Ishikawa (cell line): ENCODE data around the gene SEMA5A.

Experiments used
- CEBPB ChIP-seq: IDR thresholded peaks from 2 replicates; pipeline ENCODE4 v1.6.1; 2012
- CREB1 ChIP-seq: IDR thresholded peaks from 2 replicates; pipeline ENCODE4 v1.6.1; 2012; ENCODE audit warnings: low read depth
- EGR1 ChIP-seq: IDR thresholded peaks from 2 replicates; pipeline ENCODE4 v1.6.1; 2012
- EP300 ChIP-seq: IDR thresholded peaks from 2 replicates; pipeline ENCODE4 v1.6.1; 2012; ENCODE audit warnings: borderline replicate concordance
- FOXM1 ChIP-seq: IDR thresholded peaks from 2 replicates; pipeline ENCODE4 v1.6.1; 2012; ENCODE audit warnings: low read depth, borderline replicate concordance
- MAX ChIP-seq: IDR thresholded peaks from 2 replicates; pipeline ENCODE4 v1.6.1; 2012
- NFIC ChIP-seq: IDR thresholded peaks from 2 replicates; pipeline ENCODE4 v1.6.1; 2012
- RAD21 ChIP-seq: IDR thresholded peaks from 2 replicates; pipeline ENCODE4 v1.6.1; 2012; ENCODE audit warnings: low read depth
- TAF1 ChIP-seq: IDR thresholded peaks from 2 replicates; pipeline ENCODE4 v1.6.1; 2012; ENCODE audit warnings: low read depth, mild to moderate bottlenecking
- TCF12 ChIP-seq: IDR thresholded peaks from 2 replicates; pipeline ENCODE4 v1.6.1; 2012; ENCODE audit warnings: low read depth
- TEAD4 ChIP-seq: IDR thresholded peaks from 2 replicates; pipeline ENCODE4 v1.6.1; 2012
- USF1 ChIP-seq: IDR thresholded peaks from 2 replicates; pipeline ENCODE4 v1.6.1; 2012
- YY1 ChIP-seq: IDR thresholded peaks from 2 replicates; pipeline ENCODE4 v1.6.1; 2012; ENCODE audit warnings: low read depth
- ZBTB7A ChIP-seq: IDR thresholded peaks from 2 replicates; pipeline ENCODE4 v1.6.1; 2012; ENCODE audit warnings: low read depth
- TF ChIP-seq, protein P1 (sequence below): IDR thresholded peaks from 2 replicates; pipeline ENCODE4 v1.6.1; 2012; ENCODE audit warnings: low read depth, mild to moderate bottlenecking

SEMA5A gene

DNA sequence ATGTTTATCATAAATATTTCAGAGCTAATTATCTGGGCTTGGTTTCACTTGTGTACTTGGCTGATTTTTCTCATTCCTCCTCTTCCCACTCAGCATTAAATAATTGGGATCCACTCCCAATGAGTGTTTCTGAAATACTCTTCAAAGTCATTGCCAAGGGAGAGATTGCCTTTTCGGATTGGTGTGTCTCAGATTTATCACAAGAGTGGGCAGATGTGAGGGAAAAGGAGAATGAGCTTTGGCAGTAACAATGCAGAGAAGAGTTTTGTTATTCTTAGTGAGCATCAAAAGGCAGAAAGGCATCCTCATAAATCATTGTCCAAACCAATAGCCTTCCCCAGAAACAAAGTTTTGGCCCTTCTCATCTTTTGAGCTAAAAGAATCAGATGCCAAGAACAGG, 79.2 kb downstream of the SEMA5A start:
- no peak for TF ChIP-seq USF1

- TF ChIP-seq YY1, result no peak
- no peak for TF ChIP-seq USF1
- TF ChIP-seq RAD21, result no peak
- TF ChIP-seq TAF1, result no peak
- TF ChIP-seq, protein P1, sequence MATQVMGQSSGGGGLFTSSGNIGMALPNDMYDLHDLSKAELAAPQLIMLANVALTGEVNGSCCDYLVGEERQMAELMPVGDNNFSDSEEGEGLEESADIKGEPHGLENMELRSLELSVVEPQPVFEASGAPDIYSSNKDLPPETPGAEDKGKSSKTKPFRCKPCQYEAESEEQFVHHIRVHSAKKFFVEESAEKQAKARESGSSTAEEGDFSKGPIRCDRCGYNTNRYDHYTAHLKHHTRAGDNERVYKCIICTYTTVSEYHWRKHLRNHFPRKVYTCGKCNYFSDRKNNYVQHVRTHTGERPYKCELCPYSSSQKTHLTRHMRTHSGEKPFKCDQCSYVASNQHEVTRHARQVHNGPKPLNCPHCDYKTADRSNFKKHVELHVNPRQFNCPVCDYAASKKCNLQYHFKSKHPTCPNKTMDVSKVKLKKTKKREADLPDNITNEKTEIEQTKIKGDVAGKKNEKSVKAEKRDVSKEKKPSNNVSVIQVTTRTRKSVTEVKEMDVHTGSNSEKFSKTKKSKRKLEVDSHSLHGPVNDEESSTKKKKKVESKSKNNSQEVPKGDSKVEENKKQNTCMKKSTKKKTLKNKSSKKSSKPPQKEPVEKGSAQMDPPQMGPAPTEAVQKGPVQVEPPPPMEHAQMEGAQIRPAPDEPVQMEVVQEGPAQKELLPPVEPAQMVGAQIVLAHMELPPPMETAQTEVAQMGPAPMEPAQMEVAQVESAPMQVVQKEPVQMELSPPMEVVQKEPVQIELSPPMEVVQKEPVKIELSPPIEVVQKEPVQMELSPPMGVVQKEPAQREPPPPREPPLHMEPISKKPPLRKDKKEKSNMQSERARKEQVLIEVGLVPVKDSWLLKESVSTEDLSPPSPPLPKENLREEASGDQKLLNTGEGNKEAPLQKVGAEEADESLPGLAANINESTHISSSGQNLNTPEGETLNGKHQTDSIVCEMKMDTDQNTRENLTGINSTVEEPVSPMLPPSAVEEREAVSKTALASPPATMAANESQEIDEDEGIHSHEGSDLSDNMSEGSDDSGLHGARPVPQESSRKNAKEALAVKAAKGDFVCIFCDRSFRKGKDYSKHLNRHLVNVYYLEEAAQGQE, result no peak
- no peak for TF ChIP-seq CEBPB
- TF ChIP-seq TEAD4, result no peak
- TF ChIP-seq ZBTB7A, result no peak
- TF ChIP-seq CREB1, result no peak
- TF ChIP-seq EP300, result no peak
- no peak for TF ChIP-seq NFIC
- no peak for TF ChIP-seq TCF12
- no peak for TF ChIP-seq FOXM1
- no peak for TF ChIP-seq EGR1
- no peak for TF ChIP-seq MAX
These were observed 81.4 kb downstream of the SEMA5A start for GRCh38 chr5:9464478-9464877.

- TF ChIP-seq NFIC, result no peak
- no peak for TF ChIP-seq CEBPB
- no peak for TF ChIP-seq ZBTB7A
- TF ChIP-seq MAX, result no peak
- no peak for TF ChIP-seq FOXM1
- TF ChIP-seq USF1, result no peak
- TF ChIP-seq, protein P1, result no peak
- no peak for TF ChIP-seq EP300
- TF ChIP-seq TEAD4, result no peak
- TF ChIP-seq EGR1, result no peak
- TF ChIP-seq TAF1, result no peak
- TF ChIP-seq YY1, result no peak
- no peak for TF ChIP-seq TCF12
- no peak for TF ChIP-seq RAD21
- TF ChIP-seq CREB1, result no peak
These were observed 83.8 kb downstream of the SEMA5A start for GRCh38 chr5:9462109-9462508.

- TF ChIP-seq TAF1 (no peak), CREB1 (no peak), NFIC (no peak), EP300 (no peak), FOXM1 (no peak), TEAD4 (no peak), RAD21 (no peak), TCF12 (no peak), EGR1 (no peak), CEBPB (no peak), ZBTB7A (no peak), USF1 (no peak), MAX (no peak), YY1 (no peak)
- TF ChIP-seq, protein P1, result no peak
These were observed 84.8 kb downstream of the SEMA5A start for GRCh38 chr5:9460885-9461645.
